ENCODE measurements around the gene ZNF79. TPM values are rescaled to one million over a fixed set of nuclear protein-coding genes. Genes with fewer than 3 reads are reported as not detected.

The ZNF79 gene
- total and polyA plus RNA-seq, 9 of the 15 experiments (the other 6 are each of a cell fraction or from before 2014, with no cell fraction given) = 0.62 to 7.0 (median 4.1) TPM

DNA sequence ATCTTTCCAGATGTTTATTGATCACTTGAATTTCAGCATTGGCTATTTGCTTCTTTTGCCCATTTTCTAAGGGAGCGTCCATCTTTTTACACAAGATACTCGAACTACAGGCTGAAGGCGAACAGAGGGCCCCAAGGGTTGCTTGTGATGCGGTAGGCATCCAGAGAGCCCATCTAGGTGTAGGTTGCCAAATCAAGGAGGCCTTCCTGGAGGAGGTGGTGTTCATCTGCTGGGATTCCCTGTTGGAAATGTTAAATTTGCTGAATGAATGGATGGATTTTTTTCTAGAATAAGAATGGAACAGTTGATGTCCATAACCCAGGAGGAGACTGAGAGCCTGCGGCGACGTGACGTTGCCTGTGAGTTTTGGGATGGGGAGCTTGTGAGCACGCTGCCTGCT, 58.5 kb downstream of the ZNF79 start (continued):
- TF ChIP-seq BCOR (IDR thresholded peaks at IDR 0.05) = peak; percentile 59; the same call in 1 of the 2 replicates
- TF ChIP-seq ZNF253 (CRISPR knock-in tag; conservative IDR thresholded peaks at IDR 0.05) = no peak
- peak; percentile 78 for TF ChIP-seq RBM25 (IDR thresholded peaks at IDR 0.05; ENCODE audit: low read depth, low read length, severe bottlenecking)

DNA sequence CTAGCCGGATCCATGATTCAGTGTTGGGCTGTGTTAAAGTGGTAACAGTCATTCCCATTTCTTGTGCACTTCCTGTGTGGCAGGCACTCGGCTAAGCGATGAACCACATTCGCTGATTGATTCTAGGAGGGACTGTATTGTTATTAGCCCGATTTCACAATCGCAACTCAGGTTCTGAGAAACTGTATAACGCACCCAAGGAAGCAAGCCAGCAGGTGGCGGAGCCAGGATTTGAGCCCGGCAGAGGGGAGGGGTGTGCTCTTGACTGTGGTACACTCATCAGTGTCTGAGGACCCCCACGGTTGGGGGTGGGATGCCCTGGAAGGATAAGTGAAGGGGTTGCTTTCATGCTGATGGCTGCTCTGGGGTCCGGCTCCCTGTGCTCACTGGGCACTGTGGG, 61.8 kb downstream of the ZNF79 start:
- H3K36me3 ChIP-seq (ENCODE audit: control insufficient read depth, insufficient read depth, low read length) = peaks cover 11% of the 10 kb centered on the region; the same call in 1 of the 3 replicates
- no peak overlapping the region for H3K4me2 ChIP-seq (ENCODE audit: insufficient read depth, low read length)
- no peak overlapping the region for H3K27ac ChIP-seq (ENCODE audit: extremely low read depth, low read depth, low read length)
- H3K9ac ChIP-seq (ENCODE audit: insufficient read depth in 1 of 2, low read depth in 2 of 2, low read length in 2 of 2) = peak overlapping the region in 1 of 2 experiments; percentile 58; a peak in 2 of 4 replicates
- no peaks in the 10 kb centered on the region for H3K9me3 ChIP-seq (replicated peaks; ENCODE audit: control insufficient read depth, insufficient read depth, low read depth, low read length)
- H3K79me2 ChIP-seq (ENCODE audit: control insufficient read depth, insufficient read depth, low read length) = no peaks in the 10 kb centered on the region
- peaks cover 0 to 9% of the 10 kb centered on the region in 2 experiments; a peak in 2 of 5 replicates for H3K4me1 ChIP-seq (replicated peaks in 1 of 2; ENCODE audit: control insufficient read depth in 2 of 2, insufficient read depth in 2 of 2, low read length in 2 of 2)
- H3K4me3 ChIP-seq = no peak overlapping the region
- in situ Hi-C loops (cut with MboI) (no loop called here), intact Hi-C loops (cut with micrococcal nuclease) (no loop called here)
- POLR2A ChIA-PET = interaction anchor here (1.0 kb wide), 1 partner anchor 134 kb away, joined by 3 read pairs; no protein-coding TSS in a partner anchor
- H3K9me1 ChIP-seq (ENCODE audit: control insufficient read depth, insufficient read depth, low read length) = no peaks in the 10 kb centered on the region
- no peak for TF ChIP-seq KDM4B (IDR thresholded peaks at IDR 0.05; ENCODE audit: borderline replicate concordance in 2 of 2, low read depth in 1 of 2)
- TF ChIP-seq MYC (IDR thresholded peaks at IDR 0.05; ENCODE audit: low read depth, low read length) = no peak
- no peak for TF ChIP-seq MYC (CRISPR knock-in tag; IDR thresholded peaks at IDR 0.05; ENCODE audit: borderline replicate concordance, low read depth)
- TF ChIP-seq CEBPG (CRISPR knock-in tag; IDR thresholded peaks at IDR 0.05) = 0 out of 2 replicates have a peak, but pooled peaks have one; percentile 16
- TF ChIP-seq CEBPG (tag; conservative IDR thresholded peaks at IDR 0.05 in 1 of 2, IDR thresholded peaks at IDR 0.05 in 1 of 2) = no peak
- TF ChIP-seq ZNF77 (CRISPR knock-in tag; IDR thresholded peaks at IDR 0.05) = no peak
- TF ChIP-seq CEBPB (tag; IDR thresholded peaks at IDR 0.05) = peak; percentile 66
- H3K27me3 ChIP-seq (ENCODE audit: control insufficient read depth in 2 of 2, insufficient read depth in 2 of 2, low read length in 2 of 2) = no peaks in the 10 kb centered on the region
- WGBS (ENCODE audit: insufficient coverage, low coverage, missing lambda C conversion rate) = 78% methylated on average over 8 of the region's 11 CpGs
- FAIRE-seq = no peak
- no peak for DNase-seq (ENCODE audit: extremely low read depth in 1 of 4, low spot score in 3 of 4)
- no TSS peak for BruUV-seq (replicated peaks)
- H4K20me1 ChIP-seq (replicated peaks; ENCODE audit: control insufficient read depth, insufficient read depth, low read length) = no peaks in the 10 kb centered on the region
- ATAC-seq = no peak
- no peak overlapping the region for H2AFZ ChIP-seq (ENCODE audit: low read depth, low read length)
- CTCF ChIA-PET (ENCODE audit: low intra/inter-chr PET ratio) = no interaction called here
